AG04449 (cell line): ENCODE data around the gene RTF1.
"Not testable (repeated sequence)": the region's sequence is repeated elsewhere in the genome, so short reads cannot be mapped to it uniquely, and the experiment has no call there.

Source experiments
- CTCF ChIA-PET: fragments of 350-600 bp; formaldehyde crosslinking; extraction: SDS; loops from one replicate; lab custom pipeline; 2021; ENCODE audit warnings: antibody characterized with exemption; lab: Yijun Ruan, JAX
- POLR2A ChIA-PET: fragments of 400-600, 350-600 bp; formaldehyde crosslinking; extraction: SDS; loops from one replicate; lab custom pipeline; 2020; ENCODE audit warnings: antibody characterized with exemption, inconsistent platforms; lab: Yijun Ruan, JAX
- DNase-seq: peaks from one replicate; pipeline ENCODE4 v3.0.0-alpha.2; 2010; ENCODE audit warnings: low read depth, low spot score
- H3K4me3 ChIP-seq: 2 replicates; pipeline ENCODE4 v1.5.1; 2011; ENCODE audit warnings: low read depth, mild to moderate bottlenecking, control low read depth, low read length
- CTCF ChIP-seq: IDR thresholded peaks from one replicate; pipeline ENCODE4 v1.5.1; 2011; ENCODE audit warnings: mild to moderate bottlenecking, moderate library complexity, low read length, control low read depth, inconsistent platforms; ENCODE audit not compliant: insufficient read depth; ENCODE audit errors: missing control alignments

The RTF1 gene

GRCh38 chr15:41416742-41417417 lies at the start of gene RTF1:
Gene RTF1 (plus strand): TSS chr15:41417095. CDS start chr15:41417116, 21 bp downstream.
- peak; percentile 19 for DNase-seq
- no peak for TF ChIP-seq CTCF
- POLR2A ChIA-PET: no interaction called here
- H3K4me3 ChIP-seq: peak within 1 kb of the TSS; percentile 88
- CTCF ChIA-PET: no interaction called here

- ChIA-PET CTCF (interaction anchor here (1.5 kb wide), 1 partner anchor 136 kb away, joined by 3 read pairs; the partner anchor contains the start of gene CHP1), POLR2A (no interaction called here)
Observed at GRCh38 chr15:41367418-41367817, 49.5 kb upstream of the RTF1 start.

GRCh38 chr15:41377978-41378377 lies 38.9 kb upstream of the RTF1 start:
- TF ChIP-seq CTCF: no peak
- no peak for DNase-seq
- no peak overlapping the region for H3K4me3 ChIP-seq
- POLR2A ChIA-PET: no interaction called here
- CTCF ChIA-PET: interaction anchor here (0.9 kb wide), 1 partner anchor 10 kb away, joined by 3 read pairs; no protein-coding TSS in a partner anchor

More at GRCh38 chr15:41367418-41367817, 49.5 kb upstream of the RTF1 start:
- DNase-seq: no peak
- no peak for TF ChIP-seq CTCF
- H3K4me3 ChIP-seq: no peak overlapping the region

GRCh38 chr15:41383974-41384749 lies 32.7 kb upstream of the RTF1 start:
- H3K4me3 ChIP-seq, CTCF ChIA-PET, DNase-seq: not testable (repeated sequence)
- POLR2A ChIA-PET: interaction anchor here (0.6 kb wide), 1 partner anchor 9 kb away, joined by 3 read pairs; no protein-coding TSS in a partner anchor

GRCh38 chr15:41387646-41388045 lies 29.2 kb upstream of the RTF1 start:
- POLR2A ChIA-PET: no interaction called here
- no peak for DNase-seq
- CTCF ChIA-PET: interaction anchor here (0.8 kb wide), 1 partner anchor 9 kb away, joined by 3 read pairs; no protein-coding TSS in a partner anchor
- no peak for TF ChIP-seq CTCF
- H3K4me3 ChIP-seq: no peak overlapping the region

- POLR2A ChIA-PET: interaction anchor here (0.7 kb wide), 1 partner anchor 114 kb away, joined by 3 read pairs; no protein-coding TSS in a partner anchor
- no peak for DNase-seq
- no peak overlapping the region for H3K4me3 ChIP-seq
- no peak for TF ChIP-seq CTCF
- CTCF ChIA-PET: no interaction called here
Observed at GRCh38 chr15:41392659-41393058, 24.2 kb upstream of the RTF1 start.
